Activated CD4-positive, alpha-beta T cell treated with anti-CD3 and anti-CD28 coated beads, Interleukin-2, amount 10 ng/mL, durations not matched to agents 7 days and 5 days (primary cell): ENCODE results near the gene TMEM219. TPM values are rescaled to one million over a fixed set of nuclear protein-coding genes. Genes with fewer than 3 reads are reported as not detected.

ENCODE experiments used
- CTCF ChIA-PET: fragments of 350-600 bp; sonication (Branson Sonifier 250); formaldehyde crosslinking; loops from one replicate; lab custom pipeline; 2021; ENCODE audit warnings: antibody characterized with exemption; lab: Charles Lee
- POLR2A ChIA-PET: fragments of 350-600 bp; sonication (Branson Sonifier 250); formaldehyde crosslinking; loops from one replicate; lab custom pipeline; 2021; ENCODE audit warnings: antibody characterized with exemption; lab: Charles Lee
- DNase-seq: peaks from one replicate; pipeline ENCODE4 v3.0.0-alpha.2; 2020
- H3K27ac Mint-ChIP-seq: one replicate; pipeline ENCODE4 v1.8.0; 2021; ENCODE audit warnings: mild to moderate bottlenecking, moderate library complexity, mixed read lengths
- H3K27me3 Mint-ChIP-seq: one replicate; pipeline ENCODE4 v1.8.0; 2021; ENCODE audit warnings: mixed read lengths
- H3K36me3 Mint-ChIP-seq: one replicate; pipeline ENCODE4 v1.8.0; 2021; ENCODE audit warnings: low read depth, mixed read lengths
- H3K4me1 Mint-ChIP-seq: one replicate; pipeline ENCODE4 v1.8.0; 2021; ENCODE audit warnings: mixed read lengths
- H3K4me3 Mint-ChIP-seq: one replicate; pipeline ENCODE4 v1.8.0; 2021; ENCODE audit warnings: mild to moderate bottlenecking, moderate library complexity, mixed read lengths
- H3K9me3 Mint-ChIP-seq: one replicate; pipeline ENCODE4 v1.8.0; 2021; ENCODE audit warnings: mixed read lengths
- total RNA-seq, 2 experiments: library from RNA; stranded (reverse); gene quantifications; one replicate each; pipeline ENCODE4 v1.2.3, GENCODE V29; 2021

The TMEM219 gene
- total RNA-seq, 2 experiments from 2014 or later, result 57.8 to 60.5 TPM

DNA sequence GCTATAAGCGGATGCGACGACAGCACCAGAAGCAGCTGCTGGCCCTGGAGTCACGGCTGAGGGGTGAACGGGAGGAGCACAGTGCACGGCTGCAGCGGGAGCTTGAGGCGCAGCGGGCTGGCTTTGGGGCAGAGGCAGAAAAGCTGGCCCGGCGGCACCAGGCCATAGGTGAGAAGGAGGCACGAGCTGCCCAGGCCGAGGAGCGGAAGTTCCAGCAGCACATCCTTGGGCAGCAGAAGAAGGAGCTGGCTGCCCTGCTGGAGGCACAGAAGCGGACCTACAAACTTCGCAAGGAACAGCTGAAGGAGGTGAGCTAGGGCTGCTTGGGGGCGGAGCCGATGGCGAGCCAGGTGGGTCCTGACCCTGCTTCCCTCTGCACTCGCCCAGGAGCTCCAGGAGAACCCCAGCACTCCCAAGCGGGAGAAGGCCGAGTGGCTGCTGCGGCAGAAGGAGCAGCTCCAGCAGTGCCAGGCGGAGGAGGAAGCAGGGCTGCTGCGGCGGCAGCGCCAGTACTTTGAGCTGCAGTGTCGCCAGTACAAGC is 23.5 kb downstream of the TMEM219 start:
- no peak for DNase-seq
- ChIA-PET CTCF (interaction anchor here (0.9 to 1.8 kb wide), 6 partner anchors 12 to 285 kb away, joined by 3 to 9 read pairs (median 3); partner anchors contain the start of genes TAOK2 and TMEM219), POLR2A (interaction anchor here (0.6 kb wide), 1 partner anchor 346 kb away, joined by 6 read pairs; no protein-coding TSS in a partner anchor)
- Mint-ChIP-seq H3K27me3 (no peaks in the 10 kb centered on the region), H3K4me3 (no peak overlapping the region), H3K9me3 (no peaks in the 10 kb centered on the region), H3K4me1 (no peaks in the 10 kb centered on the region), H3K27ac (no peak overlapping the region), H3K36me3 (peaks cover 50% of the 10 kb centered on the region)

DNA sequence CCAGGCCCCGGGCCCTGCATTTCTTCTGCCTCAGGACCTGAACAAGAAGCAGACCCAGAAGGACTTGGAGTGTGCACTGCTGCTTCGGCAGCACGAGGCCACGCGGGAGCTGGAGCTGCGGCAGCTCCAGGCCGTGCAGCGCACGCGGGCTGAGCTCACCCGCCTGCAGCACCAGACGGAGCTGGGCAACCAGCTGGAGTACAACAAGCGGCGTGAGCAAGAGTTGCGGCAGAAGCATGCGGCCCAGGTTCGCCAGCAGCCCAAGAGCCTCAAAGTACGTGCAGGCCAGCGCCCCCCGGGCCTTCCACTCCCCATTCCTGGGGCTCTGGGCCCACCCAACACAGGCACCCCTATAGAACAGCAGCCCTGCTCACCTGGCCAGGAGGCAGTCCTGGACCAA is 24.4 kb downstream of the TMEM219 start:
- Mint-ChIP-seq H3K27me3 (no peaks in the 10 kb centered on the region), H3K4me1 (no peaks in the 10 kb centered on the region), H3K4me3 (no peak overlapping the region), H3K36me3 (peaks cover 49% of the 10 kb centered on the region), H3K27ac (no peak overlapping the region), H3K9me3 (no peaks in the 10 kb centered on the region)
- no peak for DNase-seq
- ChIA-PET CTCF (interaction anchor here (0.9 to 1.8 kb wide), 5 partner anchors 13 to 286 kb away, joined by 3 to 9 read pairs (median 3); partner anchors contain the start of gene TAOK2), POLR2A (no interaction called here)

DNA sequence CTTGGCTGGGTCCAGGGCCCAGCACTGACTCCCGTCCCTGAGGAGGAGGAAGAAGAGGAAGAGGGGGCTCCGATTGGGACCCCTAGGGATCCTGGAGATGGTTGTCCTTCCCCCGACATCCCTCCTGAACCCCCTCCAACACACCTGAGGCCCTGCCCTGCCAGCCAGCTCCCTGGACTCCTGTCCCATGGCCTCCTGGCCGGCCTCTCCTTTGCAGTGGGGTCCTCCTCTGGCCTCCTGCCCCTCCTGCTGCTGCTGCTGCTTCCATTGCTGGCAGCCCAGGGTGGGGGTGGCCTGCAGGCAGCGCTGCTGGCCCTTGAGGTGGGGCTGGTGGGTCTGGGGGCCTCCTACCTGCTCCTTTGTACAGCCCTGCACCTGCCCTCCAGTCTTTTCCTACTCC is 25.1 kb downstream of the TMEM219 start:
- H3K36me3 Mint-ChIP-seq, result peaks cover 48% of the 10 kb centered on the region
- no peak for DNase-seq
- H3K9me3 Mint-ChIP-seq, result no peaks in the 10 kb centered on the region
- no peak overlapping the region for H3K4me3 Mint-ChIP-seq
- H3K27me3 Mint-ChIP-seq, result no peaks in the 10 kb centered on the region
- POLR2A ChIA-PET, result no interaction called here
- H3K27ac Mint-ChIP-seq, result no peak overlapping the region
- H3K4me1 Mint-ChIP-seq, result no peaks in the 10 kb centered on the region
- CTCF ChIA-PET, result interaction anchor here (1.0 kb wide), 1 partner anchor 21 kb away, joined by 3 read pairs; no protein-coding TSS in a partner anchor

DNA sequence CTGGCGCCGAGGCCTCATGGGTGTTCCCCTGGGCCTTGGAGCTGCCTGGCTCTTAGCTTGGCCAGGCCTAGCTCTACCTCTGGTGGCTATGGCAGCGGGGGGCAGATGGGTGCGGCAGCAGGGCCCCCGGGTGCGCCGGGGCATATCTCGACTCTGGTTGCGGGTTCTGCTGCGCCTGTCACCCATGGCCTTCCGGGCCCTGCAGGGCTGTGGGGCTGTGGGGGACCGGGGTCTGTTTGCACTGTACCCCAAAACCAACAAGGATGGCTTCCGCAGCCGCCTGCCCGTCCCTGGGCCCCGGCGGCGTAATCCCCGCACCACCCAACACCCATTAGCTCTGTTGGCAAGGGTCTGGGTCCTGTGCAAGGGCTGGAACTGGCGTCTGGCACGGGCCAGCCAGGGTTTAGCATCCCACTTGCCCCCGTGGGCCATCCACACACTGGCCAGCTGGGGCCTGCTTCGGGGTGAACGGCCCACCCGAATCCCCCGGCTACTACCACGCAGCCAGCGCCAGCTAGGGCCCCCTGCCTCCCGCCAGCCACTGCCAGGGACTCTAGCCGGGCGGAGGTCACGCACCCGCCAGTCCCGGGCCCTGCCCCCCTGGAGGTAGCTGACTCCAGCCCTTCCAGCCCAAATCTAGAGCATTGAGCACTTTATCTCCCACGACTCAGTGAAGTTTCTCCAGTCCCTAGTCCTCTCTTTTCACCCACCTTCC is 25.6 kb downstream of the TMEM219 start:
- Mint-ChIP-seq H3K4me3 (no peak overlapping the region), H3K9me3 (no peaks in the 10 kb centered on the region), H3K27ac (no peak overlapping the region), H3K36me3 (peaks cover 49% of the 10 kb centered on the region), H3K27me3 (no peaks in the 10 kb centered on the region), H3K4me1 (peaks cover 2% of the 10 kb centered on the region)
- POLR2A ChIA-PET, result no interaction called here
- DNase-seq, result no peak
- CTCF ChIA-PET, result interaction anchor here (1.0 kb wide), 1 partner anchor 22 kb away, joined by 3 read pairs; no protein-coding TSS in a partner anchor

DNA sequence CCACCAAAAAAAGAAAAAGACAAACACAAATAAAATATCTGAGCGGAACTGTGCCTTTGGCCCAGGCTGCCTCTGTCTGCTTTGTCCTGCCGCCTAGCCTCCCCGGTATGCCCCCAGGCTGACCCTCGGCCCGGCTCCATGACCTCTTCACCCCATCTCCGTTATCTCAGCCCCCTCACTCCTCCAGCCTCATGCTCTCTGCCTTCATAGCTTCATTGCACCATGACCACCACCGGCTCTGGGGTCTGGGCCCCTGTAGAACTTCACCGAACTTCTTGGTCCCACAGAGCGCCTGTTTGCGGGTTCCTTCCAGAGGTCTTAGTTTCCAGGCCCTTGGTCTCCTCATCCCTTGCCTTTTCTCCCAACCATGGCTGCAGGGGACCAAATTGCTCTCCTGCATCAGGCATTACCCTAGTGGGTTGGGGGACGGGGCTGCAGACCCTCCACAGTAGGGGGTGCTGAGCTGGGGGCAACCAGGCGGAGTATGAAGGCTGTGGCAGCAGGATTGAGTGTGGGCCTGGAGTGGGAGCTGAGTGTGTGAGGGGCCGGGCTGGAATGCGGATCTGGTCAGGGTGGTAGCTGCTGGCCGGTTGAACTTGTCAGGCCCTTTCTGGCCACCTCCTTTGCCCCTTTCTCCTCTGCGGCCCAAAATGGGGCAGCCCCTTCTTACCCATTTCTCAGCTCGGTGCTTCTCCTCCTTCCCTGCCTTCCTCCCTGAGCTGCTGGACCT is 26.6 kb downstream of the TMEM219 start:
- Mint-ChIP-seq H3K4me1 (peaks cover 2% of the 10 kb centered on the region), H3K4me3 (no peak overlapping the region), H3K9me3 (no peaks in the 10 kb centered on the region), H3K27me3 (no peaks in the 10 kb centered on the region), H3K36me3 (peaks cover 44% of the 10 kb centered on the region), H3K27ac (no peak overlapping the region)
- CTCF ChIA-PET, result interaction anchor here (0.8 to 1.3 kb wide), 4 partner anchors 9 to 65 kb away, joined by 3 to 5 read pairs (median 4); no protein-coding TSS in a partner anchor
- POLR2A ChIA-PET, result no interaction called here
- no peak for DNase-seq

DNA sequence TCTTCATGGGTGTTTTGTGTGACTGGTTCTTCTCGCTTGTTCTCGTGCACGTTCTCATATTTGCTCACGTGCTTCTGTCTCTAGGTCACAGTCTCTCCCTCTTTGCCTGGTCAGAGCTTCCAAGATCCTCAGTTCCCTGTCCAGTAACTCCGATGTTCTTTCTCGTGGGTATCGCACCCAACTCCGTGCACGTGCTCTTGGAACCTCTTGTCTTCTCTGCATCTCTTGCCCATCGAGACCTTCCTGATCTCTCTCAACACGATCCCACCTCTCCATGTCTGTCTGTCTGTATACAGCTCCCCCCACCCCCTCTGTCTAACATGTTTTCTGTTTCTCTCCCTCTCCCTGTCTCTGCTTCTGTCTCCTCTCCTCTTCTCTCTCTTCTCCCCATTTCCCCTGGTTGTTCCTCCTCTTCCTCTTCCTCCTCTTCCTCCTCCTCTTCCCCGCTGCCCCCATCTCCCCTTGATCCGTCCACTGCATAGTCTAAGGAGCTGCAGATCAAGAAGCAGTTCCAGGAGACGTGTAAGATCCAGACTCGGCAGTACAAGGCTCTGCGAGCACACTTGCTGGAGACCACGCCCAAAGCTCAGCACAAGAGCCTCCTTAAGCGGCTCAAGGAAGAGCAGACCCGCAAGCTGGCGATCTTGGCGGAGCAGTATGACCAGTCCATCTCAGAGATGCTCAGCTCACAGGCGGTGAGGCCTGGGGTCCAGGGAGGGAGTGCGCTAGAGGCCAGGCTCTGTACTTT is 27.4 kb downstream of the TMEM219 start:
- no peaks in the 10 kb centered on the region for H3K27me3 Mint-ChIP-seq
- H3K4me1 Mint-ChIP-seq, result peaks cover 9% of the 10 kb centered on the region
- no peak for DNase-seq
- peaks cover 43% of the 10 kb centered on the region for H3K36me3 Mint-ChIP-seq
- CTCF ChIA-PET, result interaction anchor here (0.8 to 1.3 kb wide), 4 partner anchors 10 to 66 kb away, joined by 3 to 5 read pairs (median 4); no protein-coding TSS in a partner anchor
- no peak overlapping the region for H3K27ac Mint-ChIP-seq
- H3K4me3 Mint-ChIP-seq, result no peak overlapping the region
- no peaks in the 10 kb centered on the region for H3K9me3 Mint-ChIP-seq
- POLR2A ChIA-PET, result no interaction called here

DNA sequence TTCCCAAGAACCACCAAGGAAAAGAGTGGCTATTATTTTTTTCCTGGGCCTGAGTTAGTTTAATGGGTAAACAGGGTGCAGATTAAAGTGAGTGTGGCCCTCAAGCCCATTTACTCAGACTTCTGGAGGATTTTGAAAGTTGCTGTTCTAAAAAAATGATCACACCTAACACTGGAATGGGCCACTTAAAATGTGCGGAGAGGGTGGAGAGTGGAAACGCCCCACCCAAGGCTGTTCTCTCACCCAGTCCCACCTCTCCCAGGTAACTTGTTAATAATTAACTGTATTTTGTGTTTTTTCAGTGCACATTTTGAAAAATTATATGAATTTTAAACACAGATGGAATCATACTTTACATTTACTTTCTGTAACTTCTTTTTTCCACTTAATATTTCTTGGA is 28.2 kb downstream of the TMEM219 start:
- H3K27me3 Mint-ChIP-seq, result no peaks in the 10 kb centered on the region
- POLR2A ChIA-PET, result no interaction called here
- no peak overlapping the region for H3K27ac Mint-ChIP-seq
- peaks cover 16% of the 10 kb centered on the region for H3K4me1 Mint-ChIP-seq
- peaks cover 41% of the 10 kb centered on the region for H3K36me3 Mint-ChIP-seq
- no peak overlapping the region for H3K4me3 Mint-ChIP-seq
- CTCF ChIA-PET, result no interaction called here
- no peaks in the 10 kb centered on the region for H3K9me3 Mint-ChIP-seq
- no peak for DNase-seq

DNA sequence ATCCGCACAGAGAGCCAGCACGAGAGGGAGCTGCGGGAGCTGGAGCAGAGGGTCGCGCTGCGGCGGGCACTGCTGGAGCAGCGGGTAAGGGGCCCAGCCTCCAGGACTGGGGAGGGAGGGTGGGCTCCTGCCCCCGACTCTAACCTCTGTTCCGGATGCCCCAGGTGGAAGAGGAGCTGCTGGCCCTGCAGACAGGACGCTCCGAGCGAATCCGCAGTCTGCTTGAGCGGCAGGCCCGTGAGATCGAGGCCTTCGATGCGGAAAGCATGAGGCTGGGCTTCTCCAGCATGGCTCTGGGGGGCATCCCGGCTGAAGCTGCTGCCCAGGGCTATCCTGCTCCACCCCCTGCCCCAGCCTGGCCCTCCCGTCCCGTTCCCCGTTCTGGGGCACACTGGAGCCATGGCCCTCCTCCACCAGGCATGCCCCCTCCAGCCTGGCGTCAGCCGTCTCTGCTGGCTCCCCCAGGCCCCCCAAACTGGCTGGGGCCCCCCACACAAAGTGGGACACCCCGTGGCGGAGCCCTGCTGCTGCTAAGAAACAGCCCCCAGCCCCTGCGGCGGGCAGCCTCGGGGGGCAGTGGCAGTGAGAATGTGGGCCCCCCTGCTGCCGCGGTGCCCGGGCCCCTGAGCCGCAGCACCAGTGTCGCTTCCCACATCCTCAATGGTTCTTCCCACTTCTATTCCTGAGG is 29.1 kb downstream of the TMEM219 start:
- Mint-ChIP-seq H3K9me3 (no peaks in the 10 kb centered on the region), H3K27ac (no peak overlapping the region), H3K4me1 (peaks cover 17% of the 10 kb centered on the region), H3K36me3 (peaks cover 40% of the 10 kb centered on the region), H3K4me3 (no peak overlapping the region), H3K27me3 (no peaks in the 10 kb centered on the region)
- DNase-seq, result no peak
- ChIA-PET POLR2A (no interaction called here), CTCF (interaction anchor here (1.1 kb wide), 3 partner anchors 10 to 64 kb away, joined by 3 to 4 read pairs (median 4); no protein-coding TSS in a partner anchor)

DNA sequence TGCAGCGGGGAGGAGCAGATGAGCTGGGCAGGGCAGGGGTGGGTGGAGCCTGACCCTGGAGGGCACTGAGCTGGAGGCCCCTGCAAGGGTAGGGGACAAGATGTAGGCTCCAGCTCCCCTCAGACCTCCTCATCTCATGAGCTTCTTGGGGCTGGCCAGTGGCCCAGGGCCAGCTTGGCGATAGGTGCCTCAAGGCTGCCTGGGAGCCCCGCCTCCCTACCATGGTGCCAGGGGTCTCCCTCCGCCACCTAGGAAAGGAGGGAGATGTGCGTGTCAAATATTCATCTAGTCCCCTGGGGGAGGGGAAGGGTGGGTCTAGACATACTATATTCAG is 29.7 kb downstream of the TMEM219 start:
- Mint-ChIP-seq H3K27ac (no peak overlapping the region), H3K4me1 (peaks cover 19% of the 10 kb centered on the region), H3K36me3 (peaks cover 39% of the 10 kb centered on the region), H3K4me3 (no peak overlapping the region), H3K9me3 (no peaks in the 10 kb centered on the region), H3K27me3 (no peaks in the 10 kb centered on the region)
- POLR2A ChIA-PET, result no interaction called here
- DNase-seq, result no peak
- CTCF ChIA-PET, result interaction anchor here (1.1 kb wide), 3 partner anchors 9 to 64 kb away, joined by 3 to 4 read pairs (median 4); no protein-coding TSS in a partner anchor

DNA sequence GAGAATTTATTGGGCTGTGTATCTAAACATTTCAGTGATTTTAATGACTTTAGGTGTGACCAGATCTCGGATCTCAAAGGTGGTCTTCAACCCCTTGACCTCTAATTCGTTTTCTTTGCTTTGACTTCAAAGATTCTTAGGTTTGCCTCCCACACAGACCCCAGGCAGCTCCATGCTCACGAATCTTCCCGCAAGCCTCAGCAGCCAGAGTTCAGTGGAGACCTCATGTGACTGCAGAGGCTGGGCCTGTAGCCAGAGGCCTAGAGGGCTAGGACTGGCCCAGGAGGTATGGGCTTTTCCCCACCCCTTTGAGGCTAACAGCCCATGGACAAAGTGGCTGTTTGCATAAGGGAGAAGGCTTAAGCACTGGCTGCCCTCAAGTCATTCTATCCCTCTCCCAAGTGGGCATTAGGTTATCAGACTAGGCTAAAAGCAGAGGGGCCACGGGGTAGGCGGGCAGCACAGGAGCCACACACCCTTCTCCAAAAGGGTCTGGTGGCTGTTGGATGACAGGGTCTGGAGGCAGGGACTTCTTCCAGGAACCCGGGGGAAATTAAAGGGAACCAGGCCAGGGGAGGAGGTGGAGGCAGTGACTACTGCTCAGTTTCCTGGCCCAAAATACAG is 30.6 kb downstream of the TMEM219 start:
- Mint-ChIP-seq H3K27ac (peak overlapping the region; percentile 75), H3K4me1 (peaks cover 25% of the 10 kb centered on the region), H3K9me3 (no peaks in the 10 kb centered on the region), H3K4me3 (no peak overlapping the region), H3K27me3 (no peaks in the 10 kb centered on the region), H3K36me3 (peaks cover 39% of the 10 kb centered on the region)
- POLR2A ChIA-PET, result no interaction called here
- CTCF ChIA-PET, result interaction anchor here (0.9 to 1.3 kb wide), 3 partner anchors 18 to 66 kb away, joined by 3 to 4 read pairs (median 3); partner anchors contain the start of genes KCTD13 and TAOK2
- no peak for DNase-seq

DNA sequence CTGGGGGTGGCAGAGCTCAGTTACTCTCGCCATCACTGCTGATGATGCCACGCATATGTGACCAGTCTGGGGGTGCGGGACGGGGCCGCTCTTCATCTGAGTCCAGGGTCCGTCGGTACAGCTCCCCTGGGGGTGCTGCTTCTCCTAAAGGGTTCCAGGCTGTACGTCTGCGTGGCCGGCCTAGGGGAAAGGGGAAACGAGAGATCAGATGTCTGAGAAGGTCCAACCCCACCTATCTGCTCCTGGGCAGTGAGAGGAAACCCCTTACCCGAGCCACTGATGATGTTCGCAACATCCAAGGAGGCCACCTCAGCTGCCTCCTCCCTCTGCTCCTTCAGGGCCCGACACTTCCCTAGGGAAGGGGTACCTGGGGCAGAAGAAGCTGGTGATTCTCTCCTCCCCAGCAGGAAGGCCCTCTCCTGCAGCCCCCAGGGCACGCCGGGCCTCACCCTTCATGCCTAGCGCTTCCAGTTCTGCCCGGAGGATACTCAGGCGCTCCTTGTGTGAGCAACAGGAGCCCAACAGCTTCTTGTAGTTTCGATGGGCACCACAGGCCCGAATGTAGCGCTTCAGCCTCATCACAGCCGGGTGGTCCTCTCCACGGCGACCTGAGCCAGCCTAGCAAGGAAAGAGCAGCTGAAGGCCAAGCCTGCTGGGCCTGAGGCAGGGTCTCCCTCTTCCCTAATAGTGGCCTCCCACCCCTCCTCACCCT is 31.5 kb downstream of the TMEM219 start:
- peaks cover 43% of the 10 kb centered on the region for H3K36me3 Mint-ChIP-seq
- no peak for DNase-seq
- H3K27me3 Mint-ChIP-seq, result no peaks in the 10 kb centered on the region
- ChIA-PET POLR2A (no interaction called here), CTCF (interaction anchor here (0.9 to 1.3 kb wide), 4 partner anchors 10 to 67 kb away, joined by 3 to 4 read pairs (median 4); partner anchors contain the start of genes KCTD13 and TAOK2)
- H3K4me1 Mint-ChIP-seq, result peaks cover 31% of the 10 kb centered on the region
- H3K4me3 Mint-ChIP-seq, result peak overlapping the region; percentile 98
- H3K27ac Mint-ChIP-seq, result peak overlapping the region; percentile 96
- no peaks in the 10 kb centered on the region for H3K9me3 Mint-ChIP-seq
